ENCODE measurements around the gene GRB10.

GRB10 gene

DNA sequence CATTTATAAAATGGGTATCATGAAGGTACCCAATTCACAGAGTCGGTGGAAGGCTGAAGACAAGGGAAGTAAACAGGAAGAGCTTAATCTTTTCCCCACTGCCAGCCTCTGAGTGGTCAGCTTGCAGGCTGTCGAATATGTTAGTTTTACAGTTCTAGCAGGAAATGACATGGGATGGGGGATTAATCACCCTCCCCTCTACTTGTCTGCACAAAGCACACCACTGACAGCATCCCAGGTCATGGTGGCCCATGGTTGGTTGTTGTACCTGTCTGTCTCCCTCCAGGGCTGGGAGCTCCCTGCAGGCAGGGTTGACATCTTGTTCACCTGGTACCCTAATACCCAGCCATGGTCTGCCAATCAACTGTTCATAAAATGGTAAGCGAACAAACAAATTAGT is 55.6 kb downstream of the GRB10 start:
- H2BK12ac ChIP-seq (ENCODE audit: low read length), result no peak overlapping the region
- no peak overlapping the region for H2AK5ac ChIP-seq (ENCODE audit: low read depth, low read length)
- H3K27me3 ChIP-seq (ENCODE audit: control insufficient read depth in 3 of 3, insufficient read depth in 3 of 3, low read depth in 1 of 3, low read length in 3 of 3), result no peaks in the 10 kb centered on the region
- no peak overlapping the region for H3K23ac ChIP-seq (ENCODE audit: low read depth, low read length, poor library complexity)
- no peak overlapping the region for H3K9ac ChIP-seq (ENCODE audit: low read depth, low read length, poor library complexity)
- no peak for DNase-seq (ENCODE audit: low spot score)
- no peak overlapping the region for H2AFZ ChIP-seq (ENCODE audit: low read length)
- H2BK15ac ChIP-seq (ENCODE audit: low read length), result no peak overlapping the region
- H3K4me2 ChIP-seq (ENCODE audit: insufficient read depth, low read length, poor library complexity, severe bottlenecking), result no peak overlapping the region
- H3K4me3 ChIP-seq (ENCODE audit: low read length in 2 of 2), result no peak overlapping the region
- no peak overlapping the region for H2BK120ac ChIP-seq (ENCODE audit: low read depth, low read length)
- H4K8ac ChIP-seq (ENCODE audit: low read depth, low read length), result no peak overlapping the region
- no peak overlapping the region for H4K91ac ChIP-seq (ENCODE audit: low read depth, low read length, poor library complexity)
- no peak overlapping the region for H3K14ac ChIP-seq (ENCODE audit: low read length)
- no peak overlapping the region for H2BK5ac ChIP-seq (ENCODE audit: low read length)
- no peak overlapping the region for H3K27ac ChIP-seq (replicated peaks; ENCODE audit: low read length)
- no peaks in the 10 kb centered on the region for H3K9me3 ChIP-seq (replicated peaks in 1 of 2; ENCODE audit: control insufficient read depth in 2 of 2, insufficient read depth in 1 of 2, low read depth in 1 of 2, low read length in 2 of 2)
- H3K79me1 ChIP-seq (ENCODE audit: low read depth, low read length), result peaks cover 11% of the 10 kb centered on the region
- no peak overlapping the region for H3K4ac ChIP-seq (ENCODE audit: low read length)
- no CpG with 5 or more reads among the region's 3 CpGs for WGBS, 2 donors (ENCODE audit: extremely low coverage in 2 of 2, insufficient read length in 2 of 2, insufficient replicate concordance in 1 of 2)
- H3K18ac ChIP-seq (ENCODE audit: low read length), result no peak overlapping the region
- peaks cover 2 to 49% of the 10 kb centered on the region in 2 donors for H3K36me3 ChIP-seq (replicated peaks in 1 of 2; ENCODE audit: control insufficient read depth in 2 of 2, insufficient read depth in 2 of 2, low read length in 2 of 2)
- H3K4me1 ChIP-seq (ENCODE audit: control insufficient read depth in 2 of 2, insufficient read depth in 1 of 2, low read depth in 1 of 2, low read length in 2 of 2), result peaks cover 0 to 12% of the 10 kb centered on the region in 2 donors

DNA sequence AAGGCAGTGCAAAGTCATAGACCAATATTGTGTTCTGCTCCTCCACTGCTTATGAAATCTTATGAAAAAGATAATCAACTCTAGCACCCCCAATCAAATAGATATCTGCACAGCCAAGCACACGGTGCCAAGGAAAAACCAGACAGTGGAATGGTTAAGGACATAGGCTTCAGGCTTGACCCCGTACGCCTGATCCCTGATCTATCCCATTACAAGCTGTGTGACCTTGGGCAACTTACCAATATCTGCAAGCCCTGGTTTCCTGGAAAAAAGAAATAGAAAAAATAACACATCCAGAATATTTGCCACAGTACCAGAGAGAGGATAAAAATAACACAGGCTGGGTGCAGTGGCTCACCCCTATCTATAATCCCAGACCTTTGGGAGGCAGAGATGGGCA is 56.9 kb downstream of the GRB10 start:
- H4K91ac ChIP-seq (ENCODE audit: low read depth, low read length, poor library complexity), result no peak overlapping the region
- no peak overlapping the region for H3K18ac ChIP-seq (ENCODE audit: low read length)
- no peaks in the 10 kb centered on the region for H3K9me3 ChIP-seq (replicated peaks in 1 of 2; ENCODE audit: control insufficient read depth in 2 of 2, insufficient read depth in 1 of 2, low read depth in 1 of 2, low read length in 2 of 2)
- H3K4me2 ChIP-seq (ENCODE audit: insufficient read depth, low read length, poor library complexity, severe bottlenecking), result no peak overlapping the region
- H3K27me3 ChIP-seq (ENCODE audit: control insufficient read depth in 3 of 3, insufficient read depth in 3 of 3, low read depth in 1 of 3, low read length in 3 of 3), result no peaks in the 10 kb centered on the region
- peaks cover 14% of the 10 kb centered on the region for H3K79me1 ChIP-seq (ENCODE audit: low read depth, low read length)
- H3K4ac ChIP-seq (ENCODE audit: low read length), result no peak overlapping the region
- H2BK5ac ChIP-seq (ENCODE audit: low read length), result no peak overlapping the region
- no CpG with 5 or more reads among the region's 3 CpGs for WGBS, 2 donors (ENCODE audit: extremely low coverage in 2 of 2, insufficient read length in 2 of 2, insufficient replicate concordance in 1 of 2)
- no peak overlapping the region for H2AFZ ChIP-seq (ENCODE audit: low read length)
- H3K14ac ChIP-seq (ENCODE audit: low read length), result no peak overlapping the region
- no peak overlapping the region for H2AK5ac ChIP-seq (ENCODE audit: low read depth, low read length)
- H3K4me1 ChIP-seq (ENCODE audit: control insufficient read depth in 2 of 2, insufficient read depth in 1 of 2, low read depth in 1 of 2, low read length in 2 of 2), result peaks cover 0 to 8% of the 10 kb centered on the region in 2 donors
- peaks cover 2 to 37% of the 10 kb centered on the region in 2 donors for H3K36me3 ChIP-seq (replicated peaks in 1 of 2; ENCODE audit: control insufficient read depth in 2 of 2, insufficient read depth in 2 of 2, low read length in 2 of 2)
- H2BK120ac ChIP-seq (ENCODE audit: low read depth, low read length), result no peak overlapping the region
- no peak overlapping the region for H2BK15ac ChIP-seq (ENCODE audit: low read length)
- H3K27ac ChIP-seq (replicated peaks; ENCODE audit: low read length), result no peak overlapping the region
- H2BK12ac ChIP-seq (ENCODE audit: low read length), result no peak overlapping the region
- no peak for DNase-seq (ENCODE audit: low spot score)
- no peak overlapping the region for H3K4me3 ChIP-seq (ENCODE audit: low read length in 2 of 2)
- no peak overlapping the region for H4K8ac ChIP-seq (ENCODE audit: low read depth, low read length)
- no peak overlapping the region for H3K9ac ChIP-seq (ENCODE audit: low read depth, low read length, poor library complexity)
- H3K23ac ChIP-seq (ENCODE audit: low read depth, low read length, poor library complexity), result no peak overlapping the region

DNA sequence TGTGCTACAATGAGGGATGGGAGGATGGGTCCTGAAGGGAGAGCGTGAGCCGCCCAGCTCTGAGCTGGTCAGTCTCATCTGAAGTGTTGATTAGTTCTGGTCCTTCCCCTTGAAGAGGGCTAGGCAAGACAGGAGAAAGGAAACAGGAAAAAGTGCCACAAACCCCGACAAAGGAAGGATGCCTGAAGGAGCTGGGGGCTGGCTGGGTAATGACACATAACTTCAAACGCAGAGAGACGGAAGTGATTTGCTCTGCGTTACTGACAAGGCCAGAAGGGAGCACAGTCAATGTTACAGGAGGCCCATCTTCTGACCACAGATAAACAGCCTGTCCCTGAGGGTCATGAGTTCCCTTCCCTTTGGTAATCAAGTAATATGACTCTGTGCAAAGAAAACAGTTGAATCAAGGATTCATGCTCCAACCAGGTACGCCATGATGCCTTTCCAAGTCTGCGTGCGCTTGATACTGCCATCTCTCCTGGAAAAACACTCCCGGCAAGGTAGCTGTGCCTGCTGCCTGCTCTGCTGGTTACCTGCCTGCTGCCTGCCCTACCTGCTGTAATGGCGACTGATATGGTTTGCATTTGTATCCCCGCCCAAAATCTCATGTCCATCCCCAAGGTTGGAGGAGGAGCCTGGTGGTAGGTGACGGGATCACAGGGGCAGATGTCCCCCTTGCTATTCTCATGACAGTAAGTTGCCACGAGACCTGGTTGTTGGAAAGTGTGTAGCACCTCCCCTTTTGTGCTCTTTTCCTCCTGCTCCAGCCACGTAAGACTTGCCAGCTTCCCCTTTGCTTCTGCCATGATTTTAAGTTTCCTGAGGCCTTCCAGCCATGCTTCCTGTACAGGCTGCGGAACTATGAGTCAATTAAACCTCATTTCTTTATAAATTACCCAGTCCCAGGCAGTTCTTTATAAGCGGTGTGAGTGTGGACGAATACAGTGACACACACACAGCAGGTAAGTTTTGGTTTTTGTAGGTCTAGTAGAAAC is 57.9 kb downstream of the GRB10 start:
- Histone ChIP-seq H3K9ac (ENCODE audit: low read depth, low read length, poor library complexity) (no peak overlapping the region), H3K4me2 (ENCODE audit: insufficient read depth, low read length, poor library complexity, severe bottlenecking) (no peak overlapping the region), H4K91ac (ENCODE audit: low read depth, low read length, poor library complexity) (no peak overlapping the region), H3K18ac (ENCODE audit: low read length) (no peak overlapping the region), H3K4me3 (ENCODE audit: low read length in 2 of 2) (no peak overlapping the region), H3K27me3 (ENCODE audit: control insufficient read depth in 3 of 3, insufficient read depth in 3 of 3, low read depth in 1 of 3, low read length in 3 of 3) (no peaks in the 10 kb centered on the region), H4K8ac (ENCODE audit: low read depth, low read length) (no peak overlapping the region), H2AFZ (ENCODE audit: low read length) (no peak overlapping the region), H2BK5ac (ENCODE audit: low read length) (no peak overlapping the region), H3K36me3 (replicated peaks in 1 of 2; ENCODE audit: control insufficient read depth in 2 of 2, insufficient read depth in 2 of 2, low read length in 2 of 2) (peaks cover 2 to 34% of the 10 kb centered on the region in 2 donors), H3K79me1 (ENCODE audit: low read depth, low read length) (peaks cover 14% of the 10 kb centered on the region), H3K27ac (replicated peaks; ENCODE audit: low read length) (no peak overlapping the region), H3K23ac (ENCODE audit: low read depth, low read length, poor library complexity) (no peak overlapping the region), H2AK5ac (ENCODE audit: low read depth, low read length) (no peak overlapping the region), H2BK12ac (ENCODE audit: low read length) (no peak overlapping the region), H3K14ac (ENCODE audit: low read length) (no peak overlapping the region), H2BK120ac (ENCODE audit: low read depth, low read length) (no peak overlapping the region), H3K4me1 (ENCODE audit: control insufficient read depth in 2 of 2, insufficient read depth in 1 of 2, low read depth in 1 of 2, low read length in 2 of 2) (peaks cover 1 to 4% of the 10 kb centered on the region in 2 donors), H3K4ac (ENCODE audit: low read length) (no peak overlapping the region), H2BK15ac (ENCODE audit: low read length) (no peak overlapping the region), H3K9me3 (replicated peaks in 1 of 2; ENCODE audit: control insufficient read depth in 2 of 2, insufficient read depth in 1 of 2, low read depth in 1 of 2, low read length in 2 of 2) (no peaks in the 10 kb centered on the region)
- DNase-seq (ENCODE audit: low spot score), result no peak
- WGBS, 2 donors (ENCODE audit: extremely low coverage in 2 of 2, insufficient read length in 2 of 2, insufficient replicate concordance in 1 of 2), result no CpG with 5 or more reads among the region's 18 CpGs

DNA sequence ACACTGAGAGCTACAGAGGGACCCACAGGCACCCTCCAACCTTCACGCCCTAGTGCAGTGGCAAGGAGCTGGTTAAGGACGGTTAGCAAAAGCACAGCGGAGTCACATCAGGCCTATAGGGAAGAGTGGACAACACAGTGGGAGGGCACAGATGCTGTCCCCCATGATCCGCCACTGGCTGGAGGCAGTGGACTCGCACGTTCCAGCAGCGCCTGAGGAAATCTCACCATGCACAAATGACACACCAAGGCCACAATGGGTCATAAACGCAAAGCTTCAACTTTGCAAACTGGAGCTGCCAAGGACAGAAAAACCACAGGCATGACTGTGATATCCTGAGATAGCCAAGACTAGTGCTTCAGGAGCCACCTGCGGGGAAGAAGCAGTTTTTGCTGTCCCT is 58.8 kb downstream of the GRB10 start:
- Histone ChIP-seq H2AK5ac (ENCODE audit: low read depth, low read length) (peak overlapping the region; percentile 72), H3K27me3 (ENCODE audit: control insufficient read depth in 3 of 3, insufficient read depth in 3 of 3, low read depth in 1 of 3, low read length in 3 of 3) (no peaks in the 10 kb centered on the region), H3K4ac (ENCODE audit: low read length) (no peak overlapping the region), H2BK12ac (ENCODE audit: low read length) (no peak overlapping the region), H4K91ac (ENCODE audit: low read depth, low read length, poor library complexity) (no peak overlapping the region), H3K36me3 (replicated peaks in 1 of 2; ENCODE audit: control insufficient read depth in 2 of 2, insufficient read depth in 2 of 2, low read length in 2 of 2) (peaks cover 2 to 34% of the 10 kb centered on the region in 2 donors), H3K4me1 (ENCODE audit: control insufficient read depth in 2 of 2, insufficient read depth in 1 of 2, low read depth in 1 of 2, low read length in 2 of 2) (peaks cover 4 to 7% of the 10 kb centered on the region in 2 donors), H3K9ac (ENCODE audit: low read depth, low read length, poor library complexity) (no peak overlapping the region), H2AFZ (ENCODE audit: low read length) (no peak overlapping the region), H2BK120ac (ENCODE audit: low read depth, low read length) (no peak overlapping the region), H3K79me1 (ENCODE audit: low read depth, low read length) (peaks cover 14% of the 10 kb centered on the region), H2BK5ac (ENCODE audit: low read length) (no peak overlapping the region), H3K4me2 (ENCODE audit: insufficient read depth, low read length, poor library complexity, severe bottlenecking) (no peak overlapping the region), H3K27ac (replicated peaks; ENCODE audit: low read length) (no peak overlapping the region), H3K4me3 (ENCODE audit: low read length in 2 of 2) (no peak overlapping the region), H3K23ac (ENCODE audit: low read depth, low read length, poor library complexity) (no peak overlapping the region), H3K18ac (ENCODE audit: low read length) (peak overlapping the region; percentile 79), H3K14ac (ENCODE audit: low read length) (no peak overlapping the region), H4K8ac (ENCODE audit: low read depth, low read length) (no peak overlapping the region), H2BK15ac (ENCODE audit: low read length) (no peak overlapping the region), H3K9me3 (replicated peaks in 1 of 2; ENCODE audit: control insufficient read depth in 2 of 2, insufficient read depth in 1 of 2, low read depth in 1 of 2, low read length in 2 of 2) (no peaks in the 10 kb centered on the region)
- WGBS, 2 donors (ENCODE audit: extremely low coverage in 2 of 2, insufficient read length in 2 of 2, insufficient replicate concordance in 1 of 2), result no CpG with 5 or more reads among the region's 9 CpGs
- no peak for DNase-seq (ENCODE audit: low spot score)
